GM19238 (cell line): ENCODE results near the gene EIF4E1B.
"Not testable (repeated sequence)": the region's sequence is repeated elsewhere in the genome, so short reads cannot be mapped to it uniquely, and the experiment has no call there.

Experiments used
- DNase-seq: peaks from one replicate; pipeline ENCODE4 v3.0.0; 2011; ENCODE audit warnings: low spot score; ENCODE audit not compliant: insufficient read length

EIF4E1B gene, protein sequence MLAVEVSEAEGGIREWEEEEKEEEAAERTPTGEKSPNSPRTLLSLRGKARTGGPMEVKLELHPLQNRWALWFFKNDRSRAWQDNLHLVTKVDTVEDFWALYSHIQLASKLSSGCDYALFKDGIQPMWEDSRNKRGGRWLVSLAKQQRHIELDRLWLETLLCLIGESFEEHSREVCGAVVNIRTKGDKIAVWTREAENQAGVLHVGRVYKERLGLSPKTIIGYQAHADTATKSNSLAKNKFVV

DNA sequence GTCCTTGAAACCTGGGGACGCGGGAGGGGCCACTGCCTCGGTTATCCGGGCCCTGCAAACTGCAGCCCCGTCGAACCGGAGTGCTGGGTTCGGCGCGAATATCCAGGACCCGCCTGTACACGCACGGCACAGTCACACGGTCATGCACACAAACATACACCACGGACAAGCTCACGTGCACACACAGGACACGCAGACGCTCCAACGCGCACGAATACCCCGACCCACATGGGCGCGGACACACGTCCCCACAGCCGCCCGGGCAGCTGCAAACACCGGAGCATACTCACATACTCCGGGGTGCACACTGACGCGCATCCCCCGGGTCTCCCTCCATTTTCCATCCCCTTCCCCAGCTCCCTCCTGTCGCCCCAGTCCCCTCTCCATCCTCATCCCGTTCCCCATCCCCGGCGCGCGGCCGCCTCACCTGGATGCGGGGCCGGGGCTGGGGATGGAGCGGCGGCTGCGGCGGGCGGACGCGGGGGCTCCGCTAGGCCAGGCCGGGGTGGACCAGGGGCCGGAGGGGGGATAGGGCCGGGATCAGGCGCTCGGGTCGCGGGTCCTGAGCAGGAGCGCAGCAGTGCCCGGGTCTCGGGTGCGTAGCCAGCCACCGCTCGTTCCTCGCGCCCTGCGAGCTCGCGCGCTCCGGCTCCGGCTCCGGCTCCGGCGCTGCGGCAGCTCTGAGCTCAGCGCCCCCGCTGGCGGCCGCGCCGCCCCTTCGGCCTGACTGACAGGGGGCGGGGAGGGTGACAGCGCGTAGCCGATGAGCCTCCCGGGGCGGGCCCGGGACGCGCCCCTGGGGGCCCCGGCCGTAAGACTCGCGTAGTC, at the start of gene EIF4E1B, which contains the start of gene SNCB:
Gene EIF4E1B, plus strand, starts transcription at position 823 of the 828 bp plus-strand sequence. CDS start 12,113 bp downstream, outside the sequence.
Gene SNCB, minus strand, starts transcription at position 682 of the 828 bp plus-strand sequence. CDS start 880 bp downstream, outside the sequence.
- peak; percentile 71 for DNase-seq

DNA sequence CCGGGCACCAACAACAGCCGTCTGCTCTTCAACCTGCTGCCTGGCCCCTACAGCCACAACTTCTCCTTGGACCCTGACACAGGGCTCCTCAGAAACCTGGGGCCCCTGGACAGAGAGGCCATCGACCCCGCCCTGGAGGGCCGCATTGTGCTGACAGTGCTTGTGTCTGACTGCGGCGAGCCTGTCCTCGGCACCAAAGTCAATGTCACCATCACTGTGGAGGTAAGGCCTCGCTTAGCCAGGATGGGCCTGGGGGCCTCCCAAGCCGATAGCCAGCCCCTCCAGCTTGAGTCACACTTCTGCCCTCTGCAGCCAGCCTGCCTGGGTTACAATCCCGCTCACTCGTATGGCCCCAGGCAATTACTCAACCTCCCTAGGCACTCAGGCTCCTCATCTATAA, 49.1 kb upstream of the EIF4E1B start:
- DNase-seq: no peak

DNA sequence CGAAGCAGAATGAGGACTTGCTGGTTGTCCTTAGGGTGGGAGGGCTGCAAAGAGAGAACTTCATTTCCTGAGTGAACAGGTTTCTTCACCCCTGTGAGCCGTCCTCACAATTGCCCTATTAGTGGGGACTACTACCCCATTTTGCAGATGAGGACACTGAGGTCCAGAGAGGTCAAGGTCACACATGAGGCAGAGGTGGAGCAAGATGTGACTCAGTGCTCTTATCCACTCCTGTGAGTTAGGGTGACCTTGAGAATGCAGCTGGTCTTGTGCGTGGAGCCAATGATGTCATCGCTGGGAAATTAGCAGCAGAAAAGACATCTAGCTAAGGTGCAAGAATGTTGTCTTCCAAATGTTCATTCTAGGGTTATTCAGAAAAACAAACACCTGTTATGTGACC, 47.4 kb upstream of the EIF4E1B start:
- no peak for DNase-seq

DNA sequence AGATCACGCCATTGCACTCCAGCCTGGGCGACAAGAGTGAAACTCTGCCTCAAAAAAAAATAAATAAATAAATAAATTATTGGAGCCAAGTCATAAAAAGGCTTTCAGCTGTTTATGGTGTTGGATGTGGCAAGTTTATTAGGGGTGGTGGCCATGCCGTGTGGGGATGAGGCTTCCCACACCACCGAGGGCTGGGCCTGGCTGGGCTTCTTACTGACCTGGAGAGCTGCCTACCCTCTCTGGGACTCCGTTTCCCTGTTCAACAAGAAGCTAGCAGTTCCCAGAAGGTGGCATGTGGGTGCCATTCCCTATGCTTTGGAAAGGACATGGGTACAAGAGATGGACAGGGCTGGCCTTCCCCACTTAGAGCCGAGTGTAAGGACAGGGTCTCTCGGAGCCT, 43.1 kb upstream of the EIF4E1B start:
- DNase-seq: no peak

DNA sequence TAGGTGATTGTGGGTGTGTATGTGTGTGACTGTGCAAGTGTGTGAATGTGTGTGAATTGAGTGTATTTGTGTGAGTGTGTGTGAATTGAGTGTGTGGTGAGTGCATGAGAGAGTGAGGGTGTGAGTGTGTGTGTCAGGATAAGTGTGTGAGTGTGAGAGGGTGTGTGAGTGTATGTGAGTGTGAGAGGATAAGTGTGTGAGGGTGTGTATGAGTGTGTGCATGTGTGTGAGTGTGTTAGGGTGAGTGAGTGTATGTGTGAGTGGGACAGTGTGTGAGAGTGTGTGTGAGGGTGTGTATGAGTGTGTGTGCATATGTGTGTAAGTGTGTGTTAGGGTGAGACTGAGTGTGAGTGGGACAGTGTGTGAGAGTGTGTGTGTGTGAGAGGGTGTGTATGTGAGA, 42.2 kb upstream of the EIF4E1B start:
- no peak for DNase-seq

DNA sequence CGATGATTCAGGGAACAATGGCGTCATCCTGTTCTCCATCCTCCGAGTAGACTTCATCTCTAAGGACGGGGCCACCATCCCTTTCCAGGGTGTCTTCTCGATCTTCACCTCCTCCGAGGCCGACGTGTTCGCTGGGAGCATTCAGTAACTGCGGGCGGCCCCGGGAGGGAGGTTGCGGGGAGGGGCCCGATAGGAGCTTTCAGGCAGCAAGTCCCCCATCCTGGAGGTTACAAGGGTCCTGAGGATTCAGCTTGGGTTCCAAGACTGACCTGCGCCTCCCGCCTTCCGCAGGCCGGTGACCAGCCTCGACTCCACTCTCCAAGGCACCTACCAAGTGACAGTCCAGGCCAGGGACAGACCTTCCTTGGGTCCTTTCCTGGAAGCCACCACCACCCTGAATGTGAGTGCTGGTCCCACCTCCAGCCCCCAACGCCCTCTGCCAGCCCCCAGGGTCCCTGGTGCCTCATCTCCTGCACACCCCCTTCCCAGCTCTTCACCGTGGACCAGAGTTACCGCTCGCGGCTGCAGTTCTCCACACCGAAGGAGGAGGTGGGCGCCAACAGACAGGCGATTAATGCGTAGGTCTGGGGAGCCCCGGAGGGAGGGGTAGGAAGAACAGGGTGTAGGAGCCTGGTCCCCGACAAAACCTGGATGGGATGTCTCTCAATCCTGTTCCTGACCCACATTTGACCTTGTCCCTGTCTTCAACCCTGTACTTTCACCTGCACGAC, 41.3 kb upstream of the EIF4E1B start:
- no peak for DNase-seq

DNA sequence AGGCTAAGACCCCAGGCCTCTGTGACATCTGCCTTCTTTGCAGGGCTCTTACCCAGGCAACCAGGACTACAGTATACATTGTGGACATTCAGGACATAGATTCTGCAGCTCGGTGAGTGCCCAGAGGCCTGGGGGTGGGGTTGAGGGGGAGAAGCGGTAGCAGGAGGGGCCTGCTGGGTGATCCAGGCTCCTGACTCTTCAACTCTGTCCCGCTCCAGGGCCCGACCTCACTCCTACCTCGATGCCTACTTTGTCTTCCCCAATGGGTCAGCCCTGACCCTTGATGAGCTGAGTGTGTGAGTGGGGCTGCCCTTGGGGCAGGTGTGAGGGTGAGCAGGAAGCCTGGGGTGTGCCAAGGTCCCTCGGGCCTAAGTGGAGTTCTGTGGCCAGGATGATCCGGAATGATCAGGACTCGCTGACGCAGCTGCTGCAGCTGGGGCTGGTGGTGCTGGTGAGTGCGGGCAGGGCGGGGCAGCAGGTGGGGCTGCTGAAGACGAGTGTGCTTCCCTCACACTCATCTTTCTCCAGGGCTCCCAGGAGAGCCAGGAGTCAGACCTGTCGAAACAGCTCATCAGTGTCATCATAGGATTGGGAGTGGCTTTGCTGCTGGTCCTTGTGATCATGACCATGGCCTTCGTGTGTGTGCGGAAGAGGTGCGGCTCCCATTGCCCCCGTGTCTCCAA, 40.3 kb upstream of the EIF4E1B start:
- no peak for DNase-seq

DNA sequence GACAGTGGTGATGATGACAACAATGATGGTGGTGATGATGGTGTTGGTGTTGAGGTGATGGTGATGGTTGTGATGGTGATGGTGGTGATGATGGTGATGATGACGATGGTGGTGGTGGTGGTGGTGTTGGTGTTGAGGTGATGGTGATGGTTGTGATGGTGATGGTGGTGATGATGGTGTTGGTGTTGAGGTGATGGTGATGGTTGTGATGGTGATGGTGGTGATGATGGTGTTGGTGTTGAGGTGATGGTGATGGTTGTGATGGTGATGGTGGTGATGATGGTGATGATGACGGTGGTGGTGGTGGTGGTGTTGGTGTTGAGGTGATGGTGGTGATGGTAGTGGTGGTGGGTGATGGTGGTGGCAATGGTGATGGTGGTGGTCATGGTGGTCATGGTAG, 38.8 kb upstream of the EIF4E1B start:
- not testable (repeated sequence) for DNase-seq

DNA sequence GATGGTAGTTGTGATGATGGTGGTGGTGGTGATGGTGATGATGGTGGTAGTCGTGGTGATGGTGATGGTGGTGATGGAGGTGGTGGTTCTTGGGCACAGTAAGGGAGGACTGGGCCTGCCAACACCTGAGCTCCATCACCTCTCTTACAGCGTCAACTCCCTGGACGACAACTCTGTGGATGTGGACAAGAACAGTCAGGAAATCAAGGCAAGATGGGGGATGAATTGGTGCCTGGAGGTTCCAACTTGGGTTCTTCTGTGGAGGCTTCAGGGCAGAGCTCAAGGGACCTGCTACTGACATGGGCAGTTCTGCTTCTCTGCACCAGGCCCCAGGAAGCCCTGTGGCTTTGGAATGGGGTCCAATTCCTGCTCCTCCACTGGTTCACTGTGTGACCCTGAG, 37.9 kb upstream of the EIF4E1B start:
- DNase-seq: no peak

DNA sequence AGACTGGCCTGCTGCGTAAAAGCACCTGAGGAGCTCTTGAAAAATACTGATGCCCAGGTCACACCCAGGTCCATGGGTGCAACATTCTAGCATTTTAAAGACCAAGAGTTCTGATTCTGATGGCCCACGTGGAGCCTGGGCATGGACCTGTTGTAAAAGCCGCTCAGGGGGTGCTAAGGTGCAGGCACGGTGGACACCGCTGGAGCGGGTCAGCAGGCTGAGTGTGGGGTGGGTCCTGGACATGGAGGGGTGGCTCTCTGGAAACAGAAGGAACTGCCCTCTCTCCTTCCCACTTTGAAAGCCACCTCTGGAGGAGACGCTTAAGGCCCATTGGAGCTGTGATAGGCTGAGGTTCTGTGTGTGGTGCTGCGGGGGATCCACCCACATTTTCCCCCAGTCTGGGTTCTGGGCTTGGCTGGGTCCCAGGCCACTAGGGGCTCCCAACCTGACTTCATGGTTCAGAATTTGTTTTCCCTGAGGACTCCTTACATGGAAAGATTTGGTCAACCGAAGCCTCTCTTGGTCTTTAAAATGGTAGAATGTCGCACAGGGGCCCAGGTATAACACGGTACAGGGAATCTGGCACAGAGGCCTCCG, 37.1 kb upstream of the EIF4E1B start:
- DNase-seq: no peak

DNA sequence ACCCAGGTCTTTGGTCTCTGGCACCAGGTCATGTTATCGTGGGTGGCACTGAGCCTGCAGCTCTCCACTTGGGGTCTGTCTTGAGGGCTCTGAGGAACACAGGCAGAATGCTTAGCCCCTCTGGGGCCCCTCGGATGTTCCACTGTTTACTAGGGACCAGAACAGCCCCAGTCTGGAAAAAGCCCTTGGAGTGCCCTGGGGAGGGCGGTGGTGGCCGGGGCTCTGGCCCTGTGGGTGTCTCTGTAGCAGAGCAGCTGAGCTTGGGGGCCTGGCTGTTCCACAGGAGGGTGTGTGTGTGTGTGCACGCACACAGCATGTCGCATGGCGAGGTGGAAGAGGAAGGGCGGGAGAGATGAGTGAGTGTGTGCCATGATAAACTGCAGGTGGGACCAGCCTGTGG, 35.9 kb upstream of the EIF4E1B start:
- no peak for DNase-seq

DNA sequence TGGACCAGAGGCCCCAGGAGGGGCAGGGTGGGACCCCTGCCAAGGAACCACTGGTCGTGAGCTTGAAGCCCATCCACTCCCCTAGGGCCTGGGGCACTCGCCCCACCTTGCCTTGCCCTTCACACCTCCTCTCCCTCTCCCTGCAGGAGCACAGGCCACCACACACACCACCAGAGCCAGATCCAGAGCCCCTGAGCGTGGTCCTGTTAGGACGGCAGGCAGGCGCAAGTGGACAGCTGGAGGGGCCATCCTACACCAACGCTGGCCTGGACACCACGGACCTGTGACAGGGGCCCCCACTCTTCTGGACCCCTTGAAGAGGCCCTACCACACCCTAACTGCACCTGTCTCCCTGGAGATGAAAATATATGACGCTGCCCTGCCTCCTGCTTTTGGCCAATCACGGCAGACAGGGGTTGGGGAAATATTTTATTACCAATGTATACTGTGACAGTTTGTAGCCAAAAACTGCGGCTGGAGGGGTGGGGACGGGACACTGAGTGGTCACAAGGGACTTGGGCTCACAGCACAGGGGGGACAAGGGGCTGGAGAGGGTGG, 35.0 kb upstream of the EIF4E1B start:
- no peak for DNase-seq

DNA sequence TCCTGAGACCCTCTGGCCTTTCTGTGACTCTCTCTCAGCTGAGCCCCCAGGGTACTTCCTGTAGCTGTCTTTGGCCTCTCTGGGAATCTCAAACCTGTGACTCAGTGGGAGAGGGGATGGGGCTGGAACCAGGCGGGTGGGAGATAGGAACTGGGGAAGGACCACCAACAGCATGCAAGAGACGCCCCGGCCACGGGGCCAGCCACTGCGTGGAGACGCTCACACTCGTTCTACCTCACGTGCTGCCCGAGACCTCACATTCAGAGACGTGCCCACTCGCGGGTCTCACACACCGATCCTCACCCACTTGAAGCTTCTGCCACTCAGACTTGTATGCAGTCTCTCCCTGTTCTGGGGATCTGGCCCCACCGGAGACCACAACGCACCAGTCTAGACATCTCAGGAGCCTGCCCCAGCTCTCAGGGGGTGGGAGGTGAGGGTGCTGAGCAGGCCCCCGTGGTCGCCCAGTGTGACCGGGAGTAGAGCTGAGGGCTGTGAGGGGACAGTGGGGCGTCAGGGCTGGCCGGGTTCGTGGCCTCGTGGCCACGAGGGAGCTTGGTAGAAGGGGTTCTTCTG, 34.3 kb upstream of the EIF4E1B start:
- DNase-seq: no peak

DNA sequence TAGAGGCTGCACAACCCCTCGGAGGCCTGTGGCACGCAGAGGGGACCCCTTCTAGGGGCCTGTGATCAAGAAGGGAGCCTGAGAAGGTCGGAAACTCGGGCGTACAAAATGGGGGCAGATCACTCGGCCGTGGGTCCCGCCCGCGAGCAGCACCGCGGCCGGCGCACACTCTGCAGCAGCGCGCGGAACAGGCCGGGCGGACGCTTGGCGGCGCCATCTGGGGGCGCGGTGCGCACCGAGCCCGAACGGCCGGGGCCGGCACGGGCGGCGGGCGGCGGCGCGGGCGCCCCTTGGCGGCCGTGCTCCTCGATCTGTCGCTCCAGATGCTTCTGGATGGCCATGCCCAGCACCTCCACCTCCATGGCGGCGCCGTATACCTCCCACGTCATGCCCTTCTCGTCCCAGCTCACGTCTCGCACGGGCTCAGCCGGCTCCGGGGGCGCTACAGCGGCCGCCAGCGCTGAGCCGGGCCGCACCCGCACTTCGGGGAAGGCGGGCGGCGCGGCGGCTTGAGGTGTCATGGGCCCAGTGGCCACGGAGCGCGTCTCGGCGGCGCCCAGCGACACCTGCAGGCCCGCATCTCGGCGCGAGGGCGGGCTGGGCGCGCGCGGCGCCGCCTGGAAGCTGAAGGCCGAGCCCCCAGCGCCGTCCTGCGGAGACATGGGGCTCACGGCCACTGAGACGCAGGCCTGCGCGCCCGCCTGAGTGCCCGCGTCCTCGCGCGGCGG, 33.6 kb upstream of the EIF4E1B start:
- peak; percentile 47 for DNase-seq

DNA sequence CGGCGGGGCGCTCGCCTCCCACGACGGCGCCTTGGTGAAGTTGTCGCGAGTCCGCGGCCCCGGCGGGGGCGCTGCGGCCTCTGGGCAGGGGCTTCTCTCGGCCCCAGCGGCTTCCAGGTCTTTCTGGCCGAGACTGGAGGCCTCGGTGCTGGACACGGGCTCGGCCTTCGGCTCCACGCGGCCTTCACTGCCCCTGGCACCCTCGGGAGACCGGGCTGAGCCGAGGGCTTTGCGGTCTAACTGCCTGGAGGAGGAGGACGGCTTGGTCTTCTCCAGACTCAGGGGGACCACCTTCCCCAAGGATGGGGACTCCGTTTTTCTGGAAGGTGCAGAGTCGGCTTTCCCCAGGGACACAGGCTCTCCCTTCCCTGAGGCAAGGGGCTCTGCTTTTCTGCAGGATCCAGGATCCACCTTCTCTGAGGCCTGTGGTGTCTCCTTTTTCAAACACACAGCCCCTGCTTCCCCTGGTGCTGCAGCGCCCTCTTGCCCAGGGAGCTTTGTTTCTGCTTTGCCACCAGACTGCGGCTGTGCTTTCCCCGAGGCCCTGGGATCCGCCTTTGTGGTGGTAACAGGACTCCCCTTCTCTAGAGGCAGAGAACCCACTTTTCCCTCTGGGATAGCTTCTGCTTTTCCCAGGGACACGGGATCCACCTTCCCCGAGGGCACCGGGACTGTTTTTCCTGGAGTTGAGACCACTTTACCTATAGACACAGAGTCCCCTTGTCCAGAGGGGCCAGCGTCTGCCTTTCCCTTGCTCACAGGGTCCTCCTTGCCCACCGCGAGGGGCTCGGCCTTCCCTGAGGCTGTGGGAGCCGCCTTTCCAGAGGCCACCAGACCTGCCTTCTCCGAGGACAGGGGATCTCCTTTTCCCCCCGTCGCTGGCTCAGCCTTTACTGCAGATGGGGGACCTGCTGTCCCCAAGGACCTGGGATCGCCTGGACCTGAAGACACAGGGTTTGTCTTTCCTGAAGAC, 32.8 kb upstream of the EIF4E1B start:
- no peak for DNase-seq

DNA sequence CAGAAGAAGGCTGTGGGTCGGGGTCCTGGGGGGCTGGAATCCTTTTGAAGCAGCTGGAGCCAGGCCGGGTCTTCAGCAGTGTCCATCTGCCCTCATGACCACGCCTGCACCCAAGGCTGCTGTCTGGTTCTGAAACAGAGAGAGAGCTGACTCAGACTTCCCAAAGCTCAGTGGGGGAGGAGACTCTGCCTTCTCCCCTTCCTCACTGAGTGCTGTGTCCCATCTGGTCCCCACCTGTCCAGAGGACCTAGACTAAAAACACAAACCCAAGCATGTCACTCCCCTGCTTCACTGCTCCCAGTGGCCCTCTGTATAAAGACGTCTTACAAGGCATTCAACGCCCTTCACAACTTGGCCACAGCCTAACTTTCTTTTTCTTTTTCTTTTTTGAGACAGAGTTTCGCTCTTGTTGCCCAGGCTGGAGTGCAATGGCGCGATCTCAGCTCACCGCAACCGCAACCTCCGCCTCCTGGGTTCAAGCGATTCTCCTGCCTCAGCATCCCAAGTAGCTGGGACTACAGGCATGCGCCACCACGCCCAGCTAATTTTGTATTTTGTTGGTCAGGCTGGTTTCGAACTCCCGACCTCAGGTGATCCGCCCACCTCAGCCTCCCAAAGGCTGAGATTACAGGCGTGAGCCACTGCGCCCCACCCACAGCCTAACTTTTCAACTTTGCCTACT, 30.6 kb upstream of the EIF4E1B start:
- not testable (repeated sequence) for DNase-seq

DNA sequence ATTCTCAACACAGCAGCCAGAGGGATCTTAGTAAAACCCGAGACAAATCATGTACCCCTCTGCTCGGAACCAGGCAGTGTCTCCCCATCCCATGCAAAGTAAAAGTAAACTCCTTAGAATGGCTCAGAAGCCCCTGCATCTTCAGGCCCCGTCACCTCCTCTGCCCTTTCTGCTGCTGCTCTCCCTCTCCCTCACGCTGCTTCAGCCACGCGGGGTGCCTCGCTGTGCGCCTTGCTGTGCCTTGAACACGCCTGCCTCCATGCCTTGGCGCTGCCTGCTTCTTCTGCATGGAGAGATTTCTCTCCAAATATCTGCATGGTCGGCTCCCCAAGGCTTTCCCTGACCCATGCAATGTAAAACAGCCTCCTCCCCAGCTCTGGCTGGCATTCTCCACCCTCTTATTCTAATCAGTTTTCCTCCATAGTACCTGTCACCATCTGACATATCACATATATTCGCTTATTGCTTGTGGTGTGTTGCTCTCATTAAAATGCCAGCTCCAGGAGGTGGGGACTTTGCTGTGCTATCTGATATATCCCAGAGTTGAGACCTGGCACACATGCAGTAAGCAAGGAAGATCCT, 28.5 kb upstream of the EIF4E1B start:
- DNase-seq: no peak

DNA sequence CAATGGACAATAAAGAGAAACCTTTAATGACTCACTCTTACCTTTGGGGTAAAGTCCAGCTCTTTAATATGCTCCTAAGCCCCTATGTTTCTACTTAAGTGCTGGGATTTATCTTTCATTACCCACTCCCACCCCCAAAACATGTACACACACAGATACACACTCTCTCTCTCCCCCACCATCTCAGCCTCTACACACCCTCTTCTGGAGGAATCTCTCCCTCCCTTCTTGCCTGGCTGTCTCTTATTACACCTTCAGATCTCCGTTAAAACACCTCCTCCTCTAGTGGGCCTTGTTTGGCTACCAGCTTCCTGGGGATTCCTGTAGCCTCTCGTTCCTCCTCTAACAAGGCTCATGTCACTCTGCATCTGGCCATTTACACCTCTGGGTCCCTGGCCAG, 27.4 kb upstream of the EIF4E1B start:
- DNase-seq: no peak
